Stimulated activated CD8-positive, alpha-beta memory T cell treated with anti-CD3 and anti-CD28 coated beads, Interleukin-4, amount 100 ng/mL, for 4 hours (primary cell): ENCODE results near the gene GOLPH3L.
"Not testable (repeated sequence)": the region's sequence is repeated elsewhere in the genome, so short reads cannot be mapped to it uniquely, and the experiment has no call there.

ENCODE experiments used
- DNase-seq, 2 donors: peaks; one replicate each; pipeline ENCODE4 v3.0.0-alpha.2; 2020; ENCODE audit warnings: low read depth in 2 of 2, low spot score in 1 of 2

The GOLPH3L gene

GRCh38 chr1:150696995-150697927 is at the start of gene GOLPH3L:
Gene GOLPH3L, minus strand, starts transcription at chr1:150697154. Its CDS starts 2,316 bp downstream, at chr1:150694838.
- DNase-seq, result peak; percentile 67 to 78

- no peak for DNase-seq
These were observed 33.3 kb upstream of the GOLPH3L start for GRCh38 chr1:150730130-150730721.

- DNase-seq, result no peak
These were observed 27.4 kb upstream of the GOLPH3L start for GRCh38 chr1:150724336-150724735.

- DNase-seq, result no peak
These were observed 23.7 kb upstream of the GOLPH3L start, which contains the start of gene HORMAD1 for GRCh38 chr1:150720703-150721102. Gene HORMAD1, minus strand, starts transcription at chr1:150720895. Its CDS starts 1,390 bp downstream, at chr1:150719505.

- no peak for DNase-seq
These were observed 23.1 kb upstream of the GOLPH3L start for GRCh38 chr1:150720098-150720497.

- DNase-seq, result no peak
These were observed 21.4 kb upstream of the GOLPH3L start for GRCh38 chr1:150718225-150718891.

- DNase-seq, result not testable (repeated sequence)
These were observed 12.1 kb upstream of the GOLPH3L start for GRCh38 chr1:150709031-150709430.

- DNase-seq, result no peak
These were observed 11.6 kb upstream of the GOLPH3L start for GRCh38 chr1:150708595-150708994.

- DNase-seq, result no peak
These were observed 9.1 kb upstream of the GOLPH3L start for GRCh38 chr1:150706091-150706490.

GRCh38 chr1:150703427-150703826 is 6.5 kb upstream of the GOLPH3L start:
- no peak for DNase-seq

- no peak for DNase-seq
These were observed 364 bp downstream of the GOLPH3L start for GRCh38 chr1:150696590-150696989.

GRCh38 chr1:150696162-150696561 is 792 bp downstream of the GOLPH3L start:
- no peak for DNase-seq

- no peak for DNase-seq
These were observed 1.4 kb downstream of the GOLPH3L start for GRCh38 chr1:150695561-150695960.

GRCh38 chr1:150692720-150693119 is 4.2 kb downstream of the GOLPH3L start:
- DNase-seq, result no peak

- DNase-seq, result no peak
These were observed 8.2 kb downstream of the GOLPH3L start for GRCh38 chr1:150688763-150689162.

- DNase-seq, result no peak
These were observed 10.7 kb downstream of the GOLPH3L start for GRCh38 chr1:150686275-150686674.

GRCh38 chr1:150683914-150684313 is 13.0 kb downstream of the GOLPH3L start:
- no peak for DNase-seq

- no peak for DNase-seq
These were observed 18.0 kb downstream of the GOLPH3L start for GRCh38 chr1:150678988-150679387.

- DNase-seq, result no peak
These were observed 22.1 kb downstream of the GOLPH3L start for GRCh38 chr1:150674881-150675280.

GRCh38 chr1:150663321-150663720 is 33.6 kb downstream of the GOLPH3L start:
- DNase-seq, result no peak

- no peak for DNase-seq
These were observed 34.1 kb downstream of the GOLPH3L start for GRCh38 chr1:150662811-150663210.

GRCh38 chr1:150661156-150661555 is 35.8 kb downstream of the GOLPH3L start:
- no peak for DNase-seq
